NT2/D1 (cell line): ENCODE measurements around the gene AMBRA1.

Source experiments
- SUZ12 ChIP-seq: IDR thresholded peaks from 2 replicates; pipeline ENCODE4 v1.6.1; 2011; ENCODE audit not compliant: insufficient read length, insufficient read depth; ENCODE audit errors: extremely low read depth
- YY1 ChIP-seq: IDR thresholded peaks from 2 replicates; pipeline ENCODE4 v1.6.1; 2011; ENCODE audit not compliant: insufficient read length, insufficient read depth

DNA sequence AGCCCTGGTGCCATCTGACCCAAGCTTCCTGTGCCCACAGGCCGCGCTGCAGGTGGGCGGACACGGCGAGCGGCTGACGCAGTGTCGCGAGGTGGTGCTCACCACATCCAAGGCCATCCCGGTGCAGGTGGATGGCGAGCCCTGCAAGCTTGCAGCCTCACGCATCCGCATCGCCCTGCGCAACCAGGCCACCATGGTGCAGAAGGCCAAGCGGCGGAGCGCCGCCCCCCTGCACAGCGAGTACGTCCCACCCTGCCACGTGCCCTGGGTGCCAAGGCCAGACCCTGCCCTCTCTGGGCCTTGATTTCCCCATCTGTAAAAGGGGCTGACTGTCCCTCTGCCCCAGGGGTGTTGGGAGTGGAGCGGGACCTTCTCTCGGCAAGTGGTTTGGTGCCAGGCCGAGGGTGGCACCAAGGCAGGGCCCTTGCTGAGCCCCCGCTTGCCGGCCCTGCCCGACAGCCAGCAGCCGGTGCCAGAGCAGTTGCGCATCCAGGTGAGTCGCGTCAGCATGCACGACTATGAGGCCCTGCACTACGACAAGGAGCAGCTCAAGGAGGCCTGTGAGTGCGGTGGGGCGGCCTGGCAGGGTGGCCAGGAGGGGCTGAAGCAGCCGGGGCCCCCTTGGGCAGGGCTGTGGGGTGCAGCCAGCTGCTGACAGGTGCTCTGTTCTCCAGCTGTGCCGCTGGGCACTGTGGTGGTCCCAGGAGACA, 218.3 kb downstream of the AMBRA1 start:
- no peak for TF ChIP-seq SUZ12
- no peak for TF ChIP-seq YY1
